NCI-H1930 (cell line): ENCODE measurements around the gene GLT8D2.

Experiments used
- DNase-seq, 2 experiments: peaks; one replicate each; lab custom pipeline; 2025; lab: John Stamatoyannopoulos, UW

GLT8D2 gene

DNA sequence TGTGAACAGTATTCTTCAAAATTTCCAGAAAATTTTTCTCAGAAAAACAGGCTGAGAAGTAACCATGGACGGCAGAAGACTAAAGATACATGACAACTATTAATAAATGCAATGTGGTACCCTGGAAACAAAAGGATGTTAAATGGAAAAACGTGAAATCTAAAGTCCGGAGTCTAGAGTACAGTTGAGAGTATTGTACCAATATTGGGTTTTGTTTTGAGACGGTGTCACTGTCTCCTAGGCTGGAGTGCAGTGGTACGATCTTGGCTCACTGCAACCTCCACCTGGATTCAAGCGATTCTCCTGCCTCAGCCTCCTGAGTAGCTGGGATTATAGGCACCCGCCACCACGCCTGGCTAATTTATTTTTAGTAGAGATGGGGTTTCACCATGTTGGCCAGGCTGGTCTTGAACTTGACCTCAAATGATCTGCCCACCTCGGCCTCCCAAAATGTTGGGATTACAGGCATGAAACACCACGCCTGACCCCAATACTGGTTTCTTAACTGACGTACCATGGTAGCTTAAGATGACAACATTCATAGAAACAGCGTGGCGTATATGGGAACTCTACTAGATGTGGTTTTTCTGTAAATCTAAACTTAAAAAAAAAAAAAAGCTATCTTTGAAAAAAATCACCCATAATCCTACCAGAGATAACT, 101.1 kb downstream of the GLT8D2 start:
- no peak for DNase-seq

DNA sequence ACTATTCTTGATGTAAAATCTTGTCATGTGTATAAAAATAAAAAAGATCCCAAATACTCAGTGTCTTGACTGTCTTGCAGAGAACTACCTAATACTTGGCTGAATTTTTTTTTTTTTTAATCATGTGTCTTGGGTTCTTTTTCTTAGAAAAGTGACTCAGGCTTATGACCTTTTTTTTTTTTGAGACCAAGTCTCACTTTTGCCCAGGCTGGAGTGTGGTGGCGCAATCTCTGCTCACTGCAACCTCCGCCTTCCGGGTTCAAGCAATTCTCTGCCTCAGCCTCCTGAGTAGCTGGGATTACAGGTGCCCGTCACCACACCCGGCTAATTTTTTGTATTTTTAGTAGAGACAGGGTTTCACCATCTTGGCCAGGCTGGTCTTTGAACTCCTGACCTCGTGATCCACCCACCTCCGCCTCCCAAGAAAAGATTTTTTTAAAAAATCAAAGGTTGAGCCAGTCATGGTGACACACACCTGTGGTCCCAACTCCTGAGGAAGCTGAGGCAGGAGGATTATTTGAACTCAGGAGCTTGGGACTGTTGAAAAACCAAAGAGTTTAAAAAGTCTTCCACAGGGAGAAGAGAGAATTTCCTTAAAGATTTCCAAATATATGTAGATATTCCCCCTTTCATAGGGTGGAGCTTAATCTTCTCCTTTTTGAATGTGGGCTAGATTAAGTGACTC, 102.0 kb downstream of the GLT8D2 start:
- DNase-seq: no peak

DNA sequence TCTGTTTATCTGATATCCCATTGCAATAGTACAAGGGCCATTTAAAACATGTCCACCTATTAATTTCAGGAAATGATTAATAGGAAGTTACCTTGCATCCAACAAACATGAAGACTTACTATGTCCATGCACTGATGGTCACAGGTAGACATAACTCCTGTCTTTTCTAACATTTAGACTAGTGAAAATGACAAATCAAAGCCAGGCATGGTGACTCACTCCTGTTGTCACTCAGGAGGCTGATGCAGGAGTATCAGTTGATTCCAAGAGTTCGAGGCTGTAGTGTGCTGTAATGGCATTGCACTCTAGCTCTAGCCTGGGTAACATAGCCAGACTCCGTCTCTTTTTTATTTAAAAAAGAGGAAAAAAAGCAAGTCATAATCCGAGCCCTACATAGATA, 105.0 kb downstream of the GLT8D2 start:
- DNase-seq: no peak
